ENCODE measurements around the gene MCTP2.

DNA sequence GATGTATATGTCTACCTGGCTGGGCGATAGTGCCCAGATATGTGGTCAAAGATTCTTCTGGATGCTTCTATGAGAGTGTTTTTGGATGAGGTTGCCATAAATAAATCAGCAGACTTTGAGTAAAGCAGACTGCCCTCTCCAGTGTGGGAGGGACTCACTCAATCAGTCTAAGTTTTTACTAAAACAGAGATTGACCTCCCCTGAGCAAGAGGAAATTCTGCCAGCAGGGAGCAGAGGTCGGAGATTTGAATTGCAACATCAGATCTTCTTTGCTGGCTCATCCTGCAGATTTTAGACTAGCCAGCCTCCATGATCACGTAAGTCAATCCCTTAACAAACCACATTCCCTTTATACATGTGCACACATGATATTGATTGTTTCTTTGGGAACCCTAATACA, 300.9 kb downstream of the MCTP2 start:
- TF ChIP-seq, protein P1, sequence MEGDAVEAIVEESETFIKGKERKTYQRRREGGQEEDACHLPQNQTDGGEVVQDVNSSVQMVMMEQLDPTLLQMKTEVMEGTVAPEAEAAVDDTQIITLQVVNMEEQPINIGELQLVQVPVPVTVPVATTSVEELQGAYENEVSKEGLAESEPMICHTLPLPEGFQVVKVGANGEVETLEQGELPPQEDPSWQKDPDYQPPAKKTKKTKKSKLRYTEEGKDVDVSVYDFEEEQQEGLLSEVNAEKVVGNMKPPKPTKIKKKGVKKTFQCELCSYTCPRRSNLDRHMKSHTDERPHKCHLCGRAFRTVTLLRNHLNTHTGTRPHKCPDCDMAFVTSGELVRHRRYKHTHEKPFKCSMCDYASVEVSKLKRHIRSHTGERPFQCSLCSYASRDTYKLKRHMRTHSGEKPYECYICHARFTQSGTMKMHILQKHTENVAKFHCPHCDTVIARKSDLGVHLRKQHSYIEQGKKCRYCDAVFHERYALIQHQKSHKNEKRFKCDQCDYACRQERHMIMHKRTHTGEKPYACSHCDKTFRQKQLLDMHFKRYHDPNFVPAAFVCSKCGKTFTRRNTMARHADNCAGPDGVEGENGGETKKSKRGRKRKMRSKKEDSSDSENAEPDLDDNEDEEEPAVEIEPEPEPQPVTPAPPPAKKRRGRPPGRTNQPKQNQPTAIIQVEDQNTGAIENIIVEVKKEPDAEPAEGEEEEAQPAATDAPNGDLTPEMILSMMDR (IDR thresholded peaks at IDR 0.05): no peak
- TF ChIP-seq ZFX (IDR thresholded peaks at IDR 0.05; ENCODE audit: borderline replicate concordance): no peak
